ENCODE results near the gene ST6GAL2. TPM values are rescaled to one million over a fixed set of nuclear protein-coding genes. Genes with fewer than 3 reads are reported as not detected.

ST6GAL2 gene
- total and polyA plus RNA-seq, 3 experiments from 2014 or later: not detected

DNA sequence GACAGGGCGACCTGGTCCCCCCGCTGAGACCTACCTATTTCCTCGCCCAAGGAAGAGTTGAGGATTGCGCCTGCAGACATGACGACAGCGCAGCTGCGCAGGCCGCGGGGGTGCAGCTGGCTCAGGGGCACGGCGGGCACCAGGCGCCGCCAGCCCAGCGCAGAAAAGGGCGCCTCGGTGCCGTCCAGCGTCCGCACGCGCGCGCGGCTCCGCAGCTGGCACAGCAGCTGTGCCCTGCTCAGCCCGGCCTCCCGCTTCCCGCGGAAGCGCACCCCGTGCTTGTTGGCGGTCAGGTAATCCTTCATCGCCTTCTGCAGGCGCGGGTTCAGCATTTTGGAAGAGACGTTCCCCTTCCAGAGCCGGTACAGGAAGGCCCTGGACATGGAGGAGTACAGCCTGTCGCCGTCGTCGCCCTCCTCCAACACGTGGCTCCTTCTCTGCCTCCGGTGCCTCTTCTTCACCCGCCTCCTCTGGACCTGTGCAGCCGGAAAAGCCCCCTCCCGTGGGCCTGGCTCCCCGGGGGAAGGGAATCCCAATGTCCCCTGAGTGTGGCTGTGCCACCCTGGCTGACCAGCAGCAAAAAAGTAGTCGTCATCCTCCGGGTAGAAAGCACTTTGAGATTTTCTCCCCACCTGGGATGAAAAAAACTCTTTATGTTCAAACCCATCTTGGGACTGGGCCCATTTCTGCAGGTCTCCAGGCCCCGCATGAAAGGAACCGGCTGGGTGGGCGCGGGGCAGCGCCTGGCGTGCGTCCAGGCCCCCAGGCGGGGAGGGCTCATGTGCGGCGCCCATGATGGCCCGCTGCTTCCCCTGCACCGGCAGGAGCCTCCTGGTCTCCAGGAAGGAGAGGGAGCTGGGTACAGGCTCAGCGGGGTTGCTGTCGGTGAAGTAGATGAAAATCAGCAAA is 42.7 kb downstream of the ST6GAL2 start:
- POLR2A ChIA-PET: no interaction called here
- Mint-ChIP-seq H3K36me3 (no peaks in the 10 kb centered on the region), H3K9me3 (peaks cover 0 to 2% (median 0%) of the 10 kb centered on the region in 5 donors), H3K4me3 (no peak overlapping the region), H3K4me1 (no peaks in the 10 kb centered on the region), H3K27ac (no peak overlapping the region), H3K27me3 (peaks cover 0 to 4% of the 10 kb centered on the region in 2 donors)
- CTCF ChIA-PET: no interaction called here
- H3K36me3 ChIP-seq (ENCODE audit: insufficient read depth, low read length): no peaks in the 10 kb centered on the region
- H3K9me3 ChIP-seq (ENCODE audit: low read length): no peaks in the 10 kb centered on the region
- H3K4me1 ChIP-seq (ENCODE audit: insufficient read depth, low read length): no peaks in the 10 kb centered on the region
- H3K4me3 ChIP-seq (ENCODE audit: low read length): no peak overlapping the region
- DNase-seq: no peak
- H3K27ac ChIP-seq (ENCODE audit: low read depth, low read length): no peak overlapping the region
- H3K27me3 ChIP-seq (ENCODE audit: insufficient read depth, low read length, poor library complexity, severe bottlenecking): no peaks in the 10 kb centered on the region

DNA sequence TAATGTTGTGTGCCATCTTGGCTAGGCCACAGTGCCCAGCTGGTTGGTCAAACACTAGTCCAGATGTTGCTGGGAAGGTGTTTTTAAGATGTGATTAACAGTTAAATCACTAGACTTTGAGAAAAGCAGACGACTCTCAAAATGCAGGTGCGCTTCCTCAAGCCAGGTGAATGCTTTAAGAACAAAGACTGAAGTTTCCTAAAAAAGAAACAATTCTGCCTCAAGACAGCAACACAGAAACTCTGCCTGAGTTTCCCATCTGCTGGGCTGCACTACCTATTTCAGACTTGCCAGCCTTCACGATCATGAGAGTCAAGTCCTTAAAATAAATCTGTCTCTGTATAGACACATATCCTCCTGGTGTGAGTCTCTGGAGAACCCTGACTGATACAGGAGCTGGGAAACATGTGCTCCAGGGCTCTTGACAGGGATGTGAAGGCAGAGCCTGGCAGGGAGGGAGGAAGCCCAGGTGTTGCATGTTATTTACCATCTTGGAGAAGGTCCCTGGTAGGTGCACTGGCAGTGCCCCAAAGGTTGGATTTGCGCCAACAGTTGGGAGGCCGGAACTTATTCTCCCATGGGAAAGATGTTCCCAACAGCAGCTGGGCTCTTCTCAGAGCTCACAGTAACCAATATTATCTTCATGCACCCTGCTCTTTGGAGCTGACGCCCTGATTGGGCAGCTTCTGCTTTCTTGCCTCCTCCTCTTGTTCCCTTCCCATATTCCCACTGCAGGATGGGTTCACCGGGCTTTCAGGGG is 43.9 kb downstream of the ST6GAL2 start:
- Histone ChIP-seq H3K4me3 (ENCODE audit: low read length) (no peak overlapping the region), H3K27ac (ENCODE audit: low read depth, low read length) (no peak overlapping the region), H3K36me3 (ENCODE audit: insufficient read depth, low read length) (no peaks in the 10 kb centered on the region), H3K27me3 (ENCODE audit: insufficient read depth, low read length, poor library complexity, severe bottlenecking) (no peaks in the 10 kb centered on the region), H3K4me1 (ENCODE audit: insufficient read depth, low read length) (no peaks in the 10 kb centered on the region), H3K9me3 (ENCODE audit: low read length) (no peaks in the 10 kb centered on the region)
- CTCF ChIA-PET: no interaction called here
- Mint-ChIP-seq H3K36me3 (no peaks in the 10 kb centered on the region), H3K27ac (no peak overlapping the region), H3K4me3 (no peak overlapping the region), H3K4me1 (no peaks in the 10 kb centered on the region), H3K9me3 (peaks cover 0 to 2% (median 0%) of the 10 kb centered on the region in 5 donors), H3K27me3 (peaks cover 0 to 2% of the 10 kb centered on the region in 2 donors)
- POLR2A ChIA-PET: no interaction called here
- no peak for DNase-seq

DNA sequence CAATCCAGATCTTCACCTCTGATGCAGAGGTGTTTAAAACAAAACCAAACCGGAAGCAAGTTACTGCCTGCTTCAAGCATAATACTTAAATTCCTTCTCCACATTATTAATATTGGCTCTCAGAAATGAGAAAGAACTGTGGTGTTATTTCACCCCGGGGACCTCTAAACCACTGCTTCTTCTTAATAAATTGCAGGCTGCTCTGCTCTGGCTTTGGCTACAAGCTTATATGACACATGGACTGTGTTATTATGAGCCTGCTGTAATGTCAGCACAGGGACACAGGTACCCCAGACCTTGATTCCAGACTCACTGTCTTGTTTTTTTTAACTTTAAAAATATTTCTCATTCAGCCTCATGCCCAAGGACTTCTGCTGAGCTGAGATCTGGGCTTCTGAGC is 45.1 kb downstream of the ST6GAL2 start:
- ChIA-PET POLR2A (no interaction called here), CTCF (no interaction called here)
- Mint-ChIP-seq H3K27me3 (peaks cover 0 to 2% of the 10 kb centered on the region in 2 donors), H3K27ac (no peak overlapping the region), H3K9me3 (peaks cover 0 to 2% (median 0%) of the 10 kb centered on the region in 5 donors), H3K4me3 (no peak overlapping the region), H3K36me3 (no peaks in the 10 kb centered on the region), H3K4me1 (no peaks in the 10 kb centered on the region)
- Histone ChIP-seq H3K36me3 (ENCODE audit: insufficient read depth, low read length) (no peaks in the 10 kb centered on the region), H3K4me1 (ENCODE audit: insufficient read depth, low read length) (no peaks in the 10 kb centered on the region), H3K27ac (ENCODE audit: low read depth, low read length) (no peak overlapping the region), H3K4me3 (ENCODE audit: low read length) (no peak overlapping the region), H3K9me3 (ENCODE audit: low read length) (no peaks in the 10 kb centered on the region), H3K27me3 (ENCODE audit: insufficient read depth, low read length, poor library complexity, severe bottlenecking) (no peaks in the 10 kb centered on the region)
- no peak for DNase-seq

DNA sequence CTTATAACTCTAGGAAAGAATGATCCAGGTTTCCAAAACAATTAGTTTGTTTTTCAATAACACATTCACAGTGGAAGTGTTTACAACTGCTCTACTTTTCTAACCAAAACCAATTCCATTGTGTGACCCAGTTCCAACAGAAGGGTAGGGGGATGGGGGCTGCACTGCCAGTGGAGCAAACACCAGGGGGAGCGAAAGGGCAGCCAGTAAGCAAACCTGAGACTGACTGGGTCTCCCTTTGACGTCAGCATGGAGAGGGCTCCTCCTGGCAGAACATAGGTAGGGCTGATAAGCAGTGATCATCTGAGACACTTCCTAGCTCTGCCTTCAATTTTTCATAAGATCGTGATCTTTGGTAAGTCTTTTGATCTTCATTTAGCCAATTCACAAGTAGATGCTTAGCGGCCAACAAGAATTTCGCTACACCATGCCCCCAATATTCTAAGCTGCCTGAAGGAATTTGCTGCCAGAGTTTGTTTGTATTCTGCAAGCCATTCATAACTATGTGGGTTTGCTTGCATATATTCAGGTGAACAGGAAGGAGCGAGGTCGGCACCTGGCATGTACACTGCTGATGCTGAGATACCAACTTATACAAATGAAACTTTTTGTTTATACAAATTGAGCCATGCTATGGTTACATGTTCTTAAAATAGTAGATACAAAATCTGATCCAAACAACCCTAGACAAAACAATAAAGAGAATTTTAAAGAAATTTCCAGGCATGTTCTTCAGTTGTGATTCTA is 45.9 kb downstream of the ST6GAL2 start:
- no peak overlapping the region for H3K4me3 ChIP-seq (ENCODE audit: low read length)
- H3K27me3 ChIP-seq (ENCODE audit: insufficient read depth, low read length, poor library complexity, severe bottlenecking): no peaks in the 10 kb centered on the region
- Mint-ChIP-seq H3K36me3 (no peaks in the 10 kb centered on the region), H3K27ac (peak overlapping the region in 1 of 8 donors; percentile 15), H3K9me3 (peaks cover 0 to 2% (median 0%) of the 10 kb centered on the region in 5 donors), H3K4me3 (no peak overlapping the region), H3K4me1 (no peaks in the 10 kb centered on the region), H3K27me3 (peaks cover 0 to 2% of the 10 kb centered on the region in 2 donors)
- H3K4me1 ChIP-seq (ENCODE audit: insufficient read depth, low read length): no peaks in the 10 kb centered on the region
- H3K36me3 ChIP-seq (ENCODE audit: insufficient read depth, low read length): no peaks in the 10 kb centered on the region
- H3K9me3 ChIP-seq (ENCODE audit: low read length): no peaks in the 10 kb centered on the region
- no peak overlapping the region for H3K27ac ChIP-seq (ENCODE audit: low read depth, low read length)
- ChIA-PET CTCF (no interaction called here), POLR2A (no interaction called here)
- no peak for DNase-seq

DNA sequence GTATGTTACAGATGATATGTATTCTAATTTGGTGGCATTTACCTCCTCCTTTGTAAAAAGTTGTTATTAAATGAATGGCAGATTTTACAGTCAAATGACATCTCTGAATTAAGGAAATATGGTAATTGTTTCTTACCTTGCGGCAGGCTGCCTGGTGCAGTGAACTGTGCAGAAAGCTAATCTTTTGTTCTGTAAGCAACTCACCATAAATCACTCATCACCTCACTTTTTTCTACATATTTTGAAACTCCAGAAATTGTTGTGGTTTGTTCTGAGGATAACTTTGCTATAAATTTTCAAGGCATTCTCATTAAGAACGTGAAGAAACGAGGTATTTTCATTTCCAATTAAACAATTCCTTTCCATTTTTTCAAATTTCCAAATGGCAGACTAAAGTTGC is 52.7 kb downstream of the ST6GAL2 start:
- Histone ChIP-seq H3K27ac (ENCODE audit: low read depth, low read length) (no peak overlapping the region), H3K4me3 (ENCODE audit: low read length) (no peak overlapping the region), H3K27me3 (ENCODE audit: insufficient read depth, low read length, poor library complexity, severe bottlenecking) (no peaks in the 10 kb centered on the region), H3K36me3 (ENCODE audit: insufficient read depth, low read length) (no peaks in the 10 kb centered on the region), H3K4me1 (ENCODE audit: insufficient read depth, low read length) (no peaks in the 10 kb centered on the region), H3K9me3 (ENCODE audit: low read length) (no peaks in the 10 kb centered on the region)
- H3K27ac Mint-ChIP-seq: no peak overlapping the region
- H3K4me3 Mint-ChIP-seq: no peak overlapping the region
- H3K27me3 Mint-ChIP-seq: peaks cover 0 to 3% of the 10 kb centered on the region in 2 donors
- H3K36me3 Mint-ChIP-seq: no peaks in the 10 kb centered on the region
- no peak for DNase-seq
- no peaks in the 10 kb centered on the region for H3K9me3 Mint-ChIP-seq
- ChIA-PET POLR2A (no interaction called here), CTCF (no interaction called here)
- no peaks in the 10 kb centered on the region for H3K4me1 Mint-ChIP-seq

DNA sequence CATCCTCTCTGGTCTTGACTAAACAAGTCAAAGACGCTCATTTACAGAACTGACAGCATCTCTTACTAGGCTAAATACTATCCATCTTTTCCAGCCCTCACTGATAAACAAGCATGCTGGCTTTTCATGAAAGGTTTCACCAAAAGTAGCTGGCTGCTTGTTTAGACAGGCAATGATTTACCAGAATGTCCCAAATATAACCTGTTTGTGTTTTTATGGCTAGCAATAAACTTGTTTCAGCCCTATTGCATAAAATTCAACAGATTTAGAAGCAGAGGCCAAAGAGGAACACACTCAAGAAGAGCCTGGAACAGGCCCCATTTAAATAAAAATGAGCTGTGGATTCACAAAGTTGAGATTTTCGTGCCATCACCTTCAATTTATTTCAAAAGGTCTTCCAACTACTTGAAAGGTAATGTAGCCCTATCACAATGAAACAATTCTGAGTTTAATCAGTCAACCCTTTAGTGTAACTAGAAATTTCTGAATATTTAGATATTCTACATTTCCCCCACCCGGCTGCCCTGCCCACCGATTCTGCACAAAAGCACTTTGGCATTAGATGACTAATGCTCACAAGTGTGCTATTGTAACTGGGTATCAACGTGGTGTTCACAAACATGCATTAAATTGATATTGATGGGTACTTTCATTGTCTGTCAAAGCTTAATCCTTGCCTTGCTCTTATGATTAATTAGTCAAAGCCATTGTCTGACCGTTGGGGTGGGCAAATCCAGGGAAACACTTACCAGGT is 54.0 kb downstream of the ST6GAL2 start:
- no peak for DNase-seq
- Mint-ChIP-seq H3K4me3 (no peak overlapping the region), H3K27ac (no peak overlapping the region), H3K27me3 (peaks cover 0 to 3% of the 10 kb centered on the region in 2 donors), H3K4me1 (no peaks in the 10 kb centered on the region), H3K9me3 (no peaks in the 10 kb centered on the region), H3K36me3 (no peaks in the 10 kb centered on the region)
- Histone ChIP-seq H3K4me1 (ENCODE audit: insufficient read depth, low read length) (no peaks in the 10 kb centered on the region), H3K9me3 (ENCODE audit: low read length) (no peaks in the 10 kb centered on the region), H3K36me3 (ENCODE audit: insufficient read depth, low read length) (no peaks in the 10 kb centered on the region), H3K27me3 (ENCODE audit: insufficient read depth, low read length, poor library complexity, severe bottlenecking) (no peaks in the 10 kb centered on the region), H3K27ac (ENCODE audit: low read depth, low read length) (no peak overlapping the region), H3K4me3 (ENCODE audit: low read length) (no peak overlapping the region)
- POLR2A ChIA-PET: no interaction called here
- CTCF ChIA-PET: no interaction called here

DNA sequence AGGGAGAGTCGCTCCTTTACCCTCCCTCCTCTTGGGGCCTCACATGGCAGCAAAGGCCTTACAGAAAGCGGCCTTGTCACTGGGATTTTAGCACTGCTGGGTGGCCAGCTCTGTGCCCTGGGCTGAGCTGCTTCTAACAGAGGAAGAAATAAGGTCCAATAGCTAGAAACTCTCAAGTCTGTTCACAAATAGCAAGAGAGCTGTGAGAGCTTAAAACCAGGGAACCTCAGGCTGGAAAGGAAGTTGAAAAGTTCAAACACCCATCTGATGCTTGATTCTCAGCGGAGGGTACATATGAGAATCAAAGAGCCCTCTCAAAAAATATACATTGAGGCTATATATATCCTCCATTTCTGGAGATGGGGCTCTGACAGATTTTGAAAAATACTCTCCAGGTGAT is 54.7 kb downstream of the ST6GAL2 start:
- Histone ChIP-seq H3K9me3 (ENCODE audit: low read length) (no peaks in the 10 kb centered on the region), H3K4me1 (ENCODE audit: insufficient read depth, low read length) (no peaks in the 10 kb centered on the region), H3K27ac (ENCODE audit: low read depth, low read length) (no peak overlapping the region), H3K36me3 (ENCODE audit: insufficient read depth, low read length) (no peaks in the 10 kb centered on the region), H3K27me3 (ENCODE audit: insufficient read depth, low read length, poor library complexity, severe bottlenecking) (no peaks in the 10 kb centered on the region), H3K4me3 (ENCODE audit: low read length) (no peak overlapping the region)
- Mint-ChIP-seq H3K27me3 (peaks cover 0 to 3% of the 10 kb centered on the region in 2 donors), H3K27ac (no peak overlapping the region), H3K9me3 (no peaks in the 10 kb centered on the region), H3K4me3 (no peak overlapping the region), H3K4me1 (no peaks in the 10 kb centered on the region), H3K36me3 (no peaks in the 10 kb centered on the region)
- no peak for DNase-seq
- ChIA-PET CTCF (no interaction called here), POLR2A (no interaction called here)
